ENCODE measurements around the gene TRIM62.
"Not testable (repeated sequence)": the region's sequence is repeated elsewhere in the genome, so short reads cannot be mapped to it uniquely, and the experiment has no call there.

TRIM62 gene

DNA sequence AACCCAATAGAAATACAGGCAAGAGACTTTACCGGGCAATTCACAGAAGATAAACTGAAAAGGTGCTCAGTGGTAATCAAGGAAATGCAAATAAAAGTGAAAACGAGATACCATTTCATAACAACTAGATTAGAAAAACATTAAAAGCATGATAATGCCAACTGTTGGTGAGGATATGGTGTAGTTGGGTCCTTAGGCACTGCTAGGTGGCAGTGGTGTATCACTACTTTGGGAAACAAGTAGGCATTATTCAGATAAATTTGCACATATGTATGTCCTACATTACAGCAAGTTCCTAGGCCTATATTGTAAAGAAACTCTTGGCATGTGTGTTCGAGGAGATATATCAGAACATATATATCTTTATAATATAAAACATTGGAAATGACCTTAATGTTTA is 69.9 kb downstream of the TRIM62 start:
- Histone ChIP-seq H3K4me2 (ENCODE audit: low read depth, low read length, poor library complexity, severe bottlenecking) (no peak overlapping the region), H3K27ac (ENCODE audit: low read depth, low read length) (no peak overlapping the region), H3F3A (ENCODE audit: insufficient read depth) (no peaks in the 10 kb centered on the region), H3K4me3 (ENCODE audit: insufficient read depth, low read length, poor library complexity, severe bottlenecking) (no peak overlapping the region), H4K20me1 (ENCODE audit: low read depth, low read length) (no peaks in the 10 kb centered on the region; the same call in 1 of the 2 replicates), H3K9ac (ENCODE audit: low read length) (no peak overlapping the region), H3K36me3 (ENCODE audit: low read length) (no peaks in the 10 kb centered on the region), H3K27me3 (ENCODE audit: low read length) (no peaks in the 10 kb centered on the region), H3K9me3 (ENCODE audit: insufficient read depth, low read length) (peaks cover 4% of the 10 kb centered on the region; the same call in 1 of the 2 replicates), H2AFZ (ENCODE audit: low read depth, low read length, severe bottlenecking) (no peak overlapping the region), H3K79me2 (ENCODE audit: insufficient read depth, low read length) (no peaks in the 10 kb centered on the region), H3K9me2 (replicated peaks; ENCODE audit: insufficient read depth, low read length) (no peaks in the 10 kb centered on the region)
- no peak for TF ChIP-seq EZH2phosphoT487 (conservative IDR thresholded peaks at IDR 0.05; ENCODE audit: low read length)
- TF ChIP-seq, protein P1, sequence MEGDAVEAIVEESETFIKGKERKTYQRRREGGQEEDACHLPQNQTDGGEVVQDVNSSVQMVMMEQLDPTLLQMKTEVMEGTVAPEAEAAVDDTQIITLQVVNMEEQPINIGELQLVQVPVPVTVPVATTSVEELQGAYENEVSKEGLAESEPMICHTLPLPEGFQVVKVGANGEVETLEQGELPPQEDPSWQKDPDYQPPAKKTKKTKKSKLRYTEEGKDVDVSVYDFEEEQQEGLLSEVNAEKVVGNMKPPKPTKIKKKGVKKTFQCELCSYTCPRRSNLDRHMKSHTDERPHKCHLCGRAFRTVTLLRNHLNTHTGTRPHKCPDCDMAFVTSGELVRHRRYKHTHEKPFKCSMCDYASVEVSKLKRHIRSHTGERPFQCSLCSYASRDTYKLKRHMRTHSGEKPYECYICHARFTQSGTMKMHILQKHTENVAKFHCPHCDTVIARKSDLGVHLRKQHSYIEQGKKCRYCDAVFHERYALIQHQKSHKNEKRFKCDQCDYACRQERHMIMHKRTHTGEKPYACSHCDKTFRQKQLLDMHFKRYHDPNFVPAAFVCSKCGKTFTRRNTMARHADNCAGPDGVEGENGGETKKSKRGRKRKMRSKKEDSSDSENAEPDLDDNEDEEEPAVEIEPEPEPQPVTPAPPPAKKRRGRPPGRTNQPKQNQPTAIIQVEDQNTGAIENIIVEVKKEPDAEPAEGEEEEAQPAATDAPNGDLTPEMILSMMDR (IDR thresholded peaks at IDR 0.05; ENCODE audit: insufficient read depth, low read length, poor library complexity, severe bottlenecking), result peak; percentile 18

DNA sequence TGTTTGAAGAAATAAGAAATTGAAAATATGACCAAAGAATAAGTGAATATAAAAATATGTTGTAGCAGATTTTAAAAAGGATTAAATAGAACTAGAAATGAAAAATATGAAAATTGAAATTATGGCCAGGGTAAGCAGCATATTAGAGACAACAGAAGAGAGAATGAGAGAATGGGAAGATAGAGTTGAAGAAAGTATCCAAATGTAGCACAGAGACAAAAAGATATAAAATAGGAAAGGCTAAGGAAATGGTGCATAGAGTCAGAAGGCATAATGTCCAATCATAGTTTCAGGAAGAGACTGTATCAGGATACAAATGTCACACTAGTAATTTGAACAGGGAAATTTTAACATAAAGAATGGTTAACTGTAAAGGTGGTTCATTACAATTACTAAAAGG is 71.4 kb downstream of the TRIM62 start:
- Histone ChIP-seq H3K27me3 (ENCODE audit: low read length) (no peaks in the 10 kb centered on the region), H3K27ac (ENCODE audit: low read depth, low read length) (no peak overlapping the region), H3K36me3 (ENCODE audit: low read length) (no peaks in the 10 kb centered on the region), H3K9me2 (replicated peaks; ENCODE audit: insufficient read depth, low read length) (no peaks in the 10 kb centered on the region), H2AFZ (ENCODE audit: low read depth, low read length, severe bottlenecking) (no peak overlapping the region), H3F3A (ENCODE audit: insufficient read depth) (no peaks in the 10 kb centered on the region), H3K4me2 (ENCODE audit: low read depth, low read length, poor library complexity, severe bottlenecking) (no peak overlapping the region), H3K4me3 (ENCODE audit: insufficient read depth, low read length, poor library complexity, severe bottlenecking) (no peak overlapping the region), H4K20me1 (ENCODE audit: low read depth, low read length) (no peaks in the 10 kb centered on the region; the same call in 1 of the 2 replicates), H3K79me2 (ENCODE audit: insufficient read depth, low read length) (no peaks in the 10 kb centered on the region), H3K9me3 (ENCODE audit: insufficient read depth, low read length) (peaks cover 4% of the 10 kb centered on the region; the same call in 1 of the 2 replicates), H3K9ac (ENCODE audit: low read length) (no peak overlapping the region)
- TF ChIP-seq, protein P1 (IDR thresholded peaks at IDR 0.05; ENCODE audit: insufficient read depth, low read length, poor library complexity, severe bottlenecking), result no peak
- no peak for TF ChIP-seq EZH2phosphoT487 (conservative IDR thresholded peaks at IDR 0.05; ENCODE audit: low read length)

DNA sequence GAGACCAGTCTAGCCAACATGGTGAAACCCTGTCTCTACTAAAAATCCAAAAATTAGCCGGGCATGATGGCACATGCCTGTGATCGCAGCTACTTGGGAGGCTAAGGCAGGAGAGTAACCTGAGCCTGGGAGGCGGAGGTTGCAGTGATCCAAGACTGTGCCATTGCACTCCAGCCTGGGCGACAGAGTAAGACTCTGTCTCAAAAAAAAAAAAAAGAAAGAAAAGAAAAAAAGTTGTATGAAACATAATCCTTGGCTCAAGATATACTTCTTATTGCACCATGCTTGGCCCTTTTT is 81.8 kb downstream of the TRIM62 start:
- not testable (repeated sequence) for H3F3A ChIP-seq (ENCODE audit: insufficient read depth); H3K4me2 ChIP-seq (ENCODE audit: low read depth, low read length, poor library complexity, severe bottlenecking); H3K9me2 ChIP-seq (replicated peaks; ENCODE audit: insufficient read depth, low read length); H4K20me1 ChIP-seq (ENCODE audit: low read depth, low read length); H3K27me3 ChIP-seq (ENCODE audit: low read length); H3K4me3 ChIP-seq (ENCODE audit: insufficient read depth, low read length, poor library complexity, severe bottlenecking); H3K79me2 ChIP-seq (ENCODE audit: insufficient read depth, low read length); H2AFZ ChIP-seq (ENCODE audit: low read depth, low read length, severe bottlenecking); H3K9me3 ChIP-seq (ENCODE audit: insufficient read depth, low read length); H3K27ac ChIP-seq (ENCODE audit: low read depth, low read length); H3K36me3 ChIP-seq (ENCODE audit: low read length); H3K9ac ChIP-seq (ENCODE audit: low read length)

DNA sequence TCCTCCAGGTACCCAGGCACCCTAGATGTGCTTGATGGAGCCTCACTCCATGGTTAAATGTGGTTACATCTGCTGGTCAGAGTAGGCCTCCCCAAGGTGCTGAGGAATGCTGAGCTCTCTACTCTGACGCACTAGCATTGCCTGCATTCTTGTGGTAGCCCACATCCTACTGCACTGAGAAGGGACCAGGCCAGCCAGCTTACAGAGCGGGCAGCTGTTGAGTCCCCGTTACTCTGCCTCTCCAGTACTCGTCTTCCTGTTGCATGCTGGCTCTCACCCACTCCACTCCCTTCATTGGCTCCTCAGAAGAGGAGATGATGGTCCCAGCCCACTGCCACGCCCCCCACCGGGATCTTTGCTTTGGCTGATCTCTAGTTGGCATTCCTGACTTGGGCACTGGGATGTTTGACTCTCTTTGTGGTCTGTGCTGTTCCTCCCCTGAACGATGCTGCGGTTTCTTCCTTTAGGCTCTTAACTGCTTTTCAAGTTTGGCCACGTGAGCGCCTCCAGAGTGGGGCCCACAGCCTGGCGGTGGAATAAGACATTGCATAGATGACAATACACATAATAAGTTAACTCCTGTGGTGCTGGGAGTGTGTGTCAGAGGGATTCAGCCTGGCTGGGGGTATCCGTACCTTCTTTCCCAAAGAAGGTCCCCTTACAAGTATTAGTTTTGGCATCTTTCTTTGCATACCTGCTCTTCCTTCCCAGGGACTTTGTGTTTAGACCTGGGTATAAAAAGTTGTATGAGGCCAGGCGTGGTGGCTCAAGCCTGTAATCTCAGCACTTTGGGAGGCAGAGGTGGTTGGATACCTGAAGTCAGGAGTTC is 82.3 kb downstream of the TRIM62 start:
- TF ChIP-seq EZH2phosphoT487 (conservative IDR thresholded peaks at IDR 0.05; ENCODE audit: low read length), result no peak
- TF ChIP-seq, protein P1 (IDR thresholded peaks at IDR 0.05; ENCODE audit: insufficient read depth, low read length, poor library complexity, severe bottlenecking), result no peak
- Histone ChIP-seq H3K9me3 (ENCODE audit: insufficient read depth, low read length) (no peaks in the 10 kb centered on the region), H4K20me1 (ENCODE audit: low read depth, low read length) (no peaks in the 10 kb centered on the region), H3K27me3 (ENCODE audit: low read length) (no peaks in the 10 kb centered on the region), H3K79me2 (ENCODE audit: insufficient read depth, low read length) (no peaks in the 10 kb centered on the region), H3K36me3 (ENCODE audit: low read length) (no peaks in the 10 kb centered on the region), H2AFZ (ENCODE audit: low read depth, low read length, severe bottlenecking) (no peak overlapping the region), H3K9me2 (replicated peaks; ENCODE audit: insufficient read depth, low read length) (no peaks in the 10 kb centered on the region), H3F3A (ENCODE audit: insufficient read depth) (no peaks in the 10 kb centered on the region), H3K9ac (ENCODE audit: low read length) (no peak overlapping the region), H3K4me3 (ENCODE audit: insufficient read depth, low read length, poor library complexity, severe bottlenecking) (no peak overlapping the region), H3K4me2 (ENCODE audit: low read depth, low read length, poor library complexity, severe bottlenecking) (no peak overlapping the region), H3K27ac (ENCODE audit: low read depth, low read length) (no peak overlapping the region)
